Erythroblast (primary cell): ENCODE data around the gene PROKR1.

Experiments
- GATA1 ChIP-seq: IDR thresholded peaks from 2 replicates; pipeline ENCODE4 v1.6.1; 2011; ENCODE audit warnings: low read depth, mild to moderate bottlenecking, control low read depth, low read length, moderate library complexity
- POLR2A ChIP-seq: IDR thresholded peaks from 2 replicates; pipeline ENCODE4 v1.6.1; 2011; ENCODE audit warnings: mild to moderate bottlenecking, low read length

DNA sequence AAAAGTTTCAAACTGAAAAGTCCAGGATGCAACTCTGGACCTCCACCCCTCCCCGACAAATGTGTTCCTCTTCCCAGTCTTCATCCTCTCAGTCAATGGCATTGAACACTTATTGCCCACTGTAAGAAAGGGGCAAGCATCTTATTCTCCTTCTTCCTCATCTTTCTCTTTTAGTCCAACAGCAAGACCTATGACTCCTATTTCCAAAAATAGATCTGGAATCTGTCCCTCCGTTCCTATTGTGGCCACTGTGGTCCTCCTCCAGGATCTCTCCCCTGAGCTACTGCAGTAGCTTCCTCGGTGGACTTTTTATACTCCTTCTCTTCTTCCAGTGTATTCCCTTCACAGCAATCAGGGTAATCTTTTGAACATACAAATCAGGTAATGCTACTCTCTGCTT, 63.3 kb downstream of the PROKR1 start:
- TF ChIP-seq POLR2A: no peak
- TF ChIP-seq GATA1: no peak
